ENCODE measurements around the gene SEZ6L. TPM values are rescaled to one million over a fixed set of nuclear protein-coding genes. Genes with fewer than 3 reads are reported as not detected.

Gene SEZ6L
- polyA plus RNA-seq, 1 donor (not counting 4 experiments of a cell fraction or from before 2014, with no cell fraction given) = not detected

DNA sequence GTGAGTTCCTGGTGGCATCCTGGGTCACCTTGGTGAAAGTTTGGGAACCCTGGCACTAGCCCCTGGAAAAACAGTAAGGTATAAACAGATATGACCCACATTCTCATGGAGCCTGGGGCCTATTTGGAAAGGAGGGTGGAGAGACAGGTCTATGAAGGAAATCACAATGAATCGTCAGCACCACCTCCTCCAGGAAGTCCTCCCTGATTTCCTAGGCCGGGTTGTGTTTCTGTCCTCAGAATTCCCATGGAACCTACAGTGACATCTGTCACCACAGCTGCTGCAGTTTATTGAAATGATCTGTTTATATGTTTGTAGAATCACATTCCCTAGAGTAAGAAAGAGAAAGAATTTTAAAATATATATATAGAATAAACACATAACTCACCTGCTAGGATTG is 188.0 kb downstream of the SEZ6L start:
- Histone ChIP-seq H3K27me3 (ENCODE audit: control insufficient read depth, extremely low read depth, insufficient read depth, low read length) (peaks cover 9% of the 10 kb centered on the region), H3K4me2 (ENCODE audit: control insufficient read depth, extremely low read depth, insufficient read depth, low read depth, low read length) (no peak overlapping the region), H3K9me3 (ENCODE audit: control insufficient read depth, low read depth, low read length) (no peaks in the 10 kb centered on the region), H3K27ac (ENCODE audit: control insufficient read depth, insufficient read depth, low read length) (no peak overlapping the region), H3K9me1 (ENCODE audit: control insufficient read depth, extremely low read depth, insufficient read depth, low read length) (no peaks in the 10 kb centered on the region), H2AFZ (ENCODE audit: control insufficient read depth, low read length) (no peak overlapping the region), H3K9ac (ENCODE audit: control insufficient read depth, extremely low read depth, insufficient read depth, low read length) (no peak overlapping the region), H3K4me1 (ENCODE audit: control insufficient read depth, extremely low read depth, insufficient read depth, low read length) (peaks cover 10% of the 10 kb centered on the region), H3K4me3 (ENCODE audit: control insufficient read depth in 2 of 3, extremely low read depth in 1 of 3, insufficient read depth in 2 of 3, low read depth in 1 of 3, low read length in 3 of 3) (no peak overlapping the region), H3K79me2 (ENCODE audit: control insufficient read depth, insufficient read depth, low read length) (no peaks in the 10 kb centered on the region), H3K36me3 (ENCODE audit: control insufficient read depth in 2 of 2, extremely low read depth in 1 of 2, insufficient read depth in 2 of 2, low read length in 2 of 2) (no peaks in the 10 kb centered on the region), H4K20me1 (ENCODE audit: control insufficient read depth, extremely low read depth, insufficient read depth, low read length) (no peaks in the 10 kb centered on the region)
- DNase-seq (ENCODE audit: low read depth, low spot score) (no peak), FAIRE-seq (no peak)
- dilution Hi-C loops (cut with MboI; ENCODE audit: extremely low pct_ligation_motif_present, low sequenced_read_pairs) = no loop called here
- TF ChIP-seq CTCF (optimal IDR thresholded peaks at IDR 0.05 in 1 of 3, IDR thresholded peaks at IDR 0.05 in 1 of 3, conservative IDR thresholded peaks at IDR 0.05 in 1 of 3; ENCODE audit: extremely low read depth in 1 of 3, insufficient read depth in 2 of 3, low read length in 3 of 3) (no peak), EZH2 (IDR thresholded peaks at IDR 0.05; ENCODE audit: low read length) (no peak)

DNA sequence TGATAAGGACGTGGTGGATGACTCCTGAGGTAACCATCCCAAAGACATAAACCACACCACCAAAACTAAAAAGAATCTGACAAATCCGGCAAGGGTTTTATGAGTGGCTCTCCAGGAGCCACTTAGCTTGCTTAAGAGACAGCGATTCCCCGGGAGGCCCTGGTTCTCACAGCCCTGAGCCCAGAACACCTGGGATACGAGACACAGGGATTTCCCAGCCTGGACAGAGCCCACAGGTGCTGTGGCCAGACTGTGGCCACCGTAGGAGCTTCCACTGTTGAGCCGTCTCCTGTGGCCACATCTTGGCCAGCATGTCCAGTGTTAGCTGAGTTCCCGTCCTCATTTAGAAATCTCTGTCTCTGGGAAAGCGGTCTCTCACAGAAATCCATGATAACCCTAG is 188.6 kb downstream of the SEZ6L start:
- H3K9ac ChIP-seq (ENCODE audit: control insufficient read depth, extremely low read depth, insufficient read depth, low read length) = no peak overlapping the region
- H3K9me1 ChIP-seq (ENCODE audit: control insufficient read depth, extremely low read depth, insufficient read depth, low read length) = no peaks in the 10 kb centered on the region
- no peaks in the 10 kb centered on the region for H3K36me3 ChIP-seq (ENCODE audit: control insufficient read depth in 2 of 2, extremely low read depth in 1 of 2, insufficient read depth in 2 of 2, low read length in 2 of 2)
- peaks cover 9% of the 10 kb centered on the region for H3K27me3 ChIP-seq (ENCODE audit: control insufficient read depth, extremely low read depth, insufficient read depth, low read length)
- H3K4me3 ChIP-seq (ENCODE audit: control insufficient read depth in 2 of 3, extremely low read depth in 1 of 3, insufficient read depth in 2 of 3, low read depth in 1 of 3, low read length in 3 of 3) = no peak overlapping the region
- no peak for TF ChIP-seq CTCF (optimal IDR thresholded peaks at IDR 0.05 in 1 of 3, IDR thresholded peaks at IDR 0.05 in 1 of 3, conservative IDR thresholded peaks at IDR 0.05 in 1 of 3; ENCODE audit: extremely low read depth in 1 of 3, insufficient read depth in 2 of 3, low read length in 3 of 3)
- no peak for TF ChIP-seq EZH2 (IDR thresholded peaks at IDR 0.05; ENCODE audit: low read length)
- dilution Hi-C loops (cut with MboI; ENCODE audit: extremely low pct_ligation_motif_present, low sequenced_read_pairs) = no loop called here
- H3K4me1 ChIP-seq (ENCODE audit: control insufficient read depth, extremely low read depth, insufficient read depth, low read length) = peaks cover 10% of the 10 kb centered on the region
- no peaks in the 10 kb centered on the region for H3K79me2 ChIP-seq (ENCODE audit: control insufficient read depth, insufficient read depth, low read length)
- DNase-seq (ENCODE audit: low read depth, low spot score) (no peak), FAIRE-seq (no peak)
- H2AFZ ChIP-seq (ENCODE audit: control insufficient read depth, low read length) = no peak overlapping the region
- H4K20me1 ChIP-seq (ENCODE audit: control insufficient read depth, extremely low read depth, insufficient read depth, low read length) = no peaks in the 10 kb centered on the region
- H3K9me3 ChIP-seq (ENCODE audit: control insufficient read depth, low read depth, low read length) = no peaks in the 10 kb centered on the region
- no peak overlapping the region for H3K27ac ChIP-seq (ENCODE audit: control insufficient read depth, insufficient read depth, low read length)
- no peak overlapping the region for H3K4me2 ChIP-seq (ENCODE audit: control insufficient read depth, extremely low read depth, insufficient read depth, low read depth, low read length)
